RKO (cell line): Measurements from ENCODE around the gene PHLDA1.
"Not testable (repeated sequence)": the region's sequence is repeated elsewhere in the genome, so short reads cannot be mapped to it uniquely, and the experiment has no call there.

Experiments
- DNase-seq: peaks from one replicate; pipeline ENCODE4 v3.0.0-alpha.2; 2016; ENCODE audit warnings: low spot score

Gene PHLDA1

DNA sequence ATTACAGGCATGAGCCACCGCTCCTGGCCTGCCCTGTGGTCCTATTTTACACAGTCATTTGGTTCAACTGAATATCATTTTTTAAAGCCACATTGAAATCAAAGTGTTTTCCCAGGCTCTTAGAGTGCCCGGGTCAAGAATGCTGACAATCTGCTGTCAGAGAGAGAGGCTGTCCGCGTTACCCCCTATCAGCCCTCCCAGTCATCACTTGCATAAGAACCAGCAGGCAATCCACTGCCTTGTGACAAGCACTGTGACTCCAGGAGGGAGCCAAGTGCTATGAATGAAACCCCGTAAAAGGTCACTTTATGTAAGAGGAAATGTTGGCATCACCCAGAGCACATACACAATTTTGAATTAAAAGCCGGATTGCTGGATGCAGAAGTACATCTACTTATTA, 13.5 kb downstream of the PHLDA1 start:
- DNase-seq, result peak; percentile 40

GRCh38 chr12:76014007-76014406, 17.6 kb downstream of the PHLDA1 start:
- DNase-seq, result no peak

GRCh38 chr12:76013603-76014002, 18.0 kb downstream of the PHLDA1 start:
- no peak for DNase-seq

GRCh38 chr12:76012644-76013043, 18.9 kb downstream of the PHLDA1 start:
- no peak for DNase-seq

DNA sequence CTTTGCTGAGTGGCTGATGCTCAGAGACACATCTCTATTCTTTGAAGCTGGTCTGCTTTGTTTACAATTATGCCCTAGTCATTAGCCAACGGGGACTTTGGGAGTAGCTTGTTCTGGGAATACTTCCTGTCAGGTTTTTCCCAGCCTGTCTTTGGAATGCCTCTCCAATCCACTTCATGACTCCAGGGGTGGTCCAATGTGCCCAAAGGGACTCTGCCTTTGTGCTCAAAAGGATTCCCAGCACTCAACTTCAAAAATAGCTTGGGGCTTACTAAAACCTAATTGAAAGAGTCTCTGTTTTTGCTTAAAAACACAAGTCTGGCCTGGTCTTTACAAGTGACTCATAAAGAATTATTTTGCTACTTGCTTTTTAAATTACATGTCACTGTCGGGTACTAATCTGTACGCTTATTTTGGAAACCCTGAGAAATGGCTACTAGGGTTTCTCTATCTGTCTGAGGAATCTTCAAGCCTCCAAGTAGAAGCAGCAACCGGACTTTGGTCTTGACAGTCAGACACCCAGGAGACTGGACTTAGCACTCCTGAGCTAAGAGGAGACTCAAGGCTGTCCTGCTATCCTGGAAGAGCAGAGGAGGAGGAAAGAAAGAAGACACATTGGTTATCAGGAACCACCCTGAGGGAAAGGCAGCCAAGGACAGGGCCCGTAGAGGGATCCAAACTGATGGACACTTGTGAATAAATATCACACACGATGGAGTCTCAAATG, 20.7 kb downstream of the PHLDA1 start:
- no peak for DNase-seq

DNA sequence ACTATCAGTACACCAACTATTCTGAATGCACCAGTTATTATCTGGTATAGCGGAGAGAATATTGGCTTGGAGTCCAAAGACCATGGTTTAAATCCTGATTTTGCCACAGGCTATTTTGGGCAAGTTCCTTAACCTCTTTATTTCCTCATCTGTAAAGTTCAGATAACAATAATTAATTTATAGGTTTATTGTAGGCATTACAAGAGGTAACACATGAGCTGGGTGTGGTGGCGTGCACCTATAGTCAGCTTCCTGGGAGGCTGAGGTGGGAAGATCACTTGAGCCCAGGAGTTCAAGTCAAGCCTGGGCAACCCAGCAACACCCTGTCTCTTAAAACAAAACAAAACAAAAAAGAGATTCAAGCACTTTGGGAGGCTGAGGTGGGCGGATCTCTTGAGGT, 23.1 kb downstream of the PHLDA1 start:
- no peak for DNase-seq

GRCh38 chr12:76007640-76008039, 23.9 kb downstream of the PHLDA1 start:
- DNase-seq, result no peak

- no peak for DNase-seq
Observed at GRCh38 chr12:76006028-76006925, 25.3 kb downstream of the PHLDA1 start.

DNA sequence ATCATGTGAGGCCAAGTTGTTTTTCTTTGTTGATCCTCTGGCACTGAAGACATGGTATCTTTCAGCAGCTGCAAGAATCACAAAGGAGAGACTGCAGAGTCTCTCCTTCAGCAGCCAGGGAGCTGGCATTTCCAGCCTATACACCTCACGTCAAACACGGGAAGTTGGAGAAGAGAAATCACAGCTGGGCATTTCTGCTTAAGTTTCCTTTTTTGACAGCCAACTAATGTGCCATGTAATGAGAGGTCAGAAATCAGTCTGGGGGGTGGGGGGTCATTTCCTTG, 28.3 kb downstream of the PHLDA1 start:
- DNase-seq, result no peak

DNA sequence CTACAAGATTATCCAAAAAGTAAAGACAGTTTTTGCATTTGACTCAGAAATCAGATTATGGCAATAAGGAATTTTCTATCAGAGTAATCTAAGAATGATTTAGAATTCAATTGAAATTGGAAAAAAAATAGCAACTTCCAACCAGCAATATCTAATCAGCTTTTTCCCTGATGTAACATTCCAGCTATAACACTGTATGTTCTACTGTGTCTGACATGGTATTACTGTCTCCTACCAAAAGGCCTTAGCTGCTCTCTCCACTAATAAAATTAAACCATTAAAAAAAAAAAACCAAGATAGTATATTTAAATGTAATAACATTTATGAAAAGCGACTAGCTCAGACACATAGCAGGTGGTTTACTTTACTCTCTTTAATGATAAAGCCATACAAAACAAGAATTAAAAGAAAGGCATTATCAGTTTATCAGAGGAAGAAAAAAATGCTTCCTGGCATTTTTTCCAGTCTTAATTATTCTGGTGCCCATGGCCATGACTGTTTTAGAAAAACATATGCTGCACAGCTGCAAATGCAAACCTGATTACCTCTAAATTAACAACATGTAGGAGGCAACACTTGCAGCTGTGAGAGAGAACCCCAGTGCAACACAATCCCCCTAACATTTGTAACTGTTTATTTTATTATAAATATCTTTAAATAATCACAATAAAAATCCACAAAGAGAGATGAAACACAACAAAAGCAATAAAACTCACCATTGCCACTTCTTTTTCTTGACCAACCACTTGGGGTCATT, 28.8 kb downstream of the PHLDA1 start:
- no peak for DNase-seq

- DNase-seq, result no peak
Observed at GRCh38 chr12:75998292-75999063, 33.1 kb downstream of the PHLDA1 start.

DNA sequence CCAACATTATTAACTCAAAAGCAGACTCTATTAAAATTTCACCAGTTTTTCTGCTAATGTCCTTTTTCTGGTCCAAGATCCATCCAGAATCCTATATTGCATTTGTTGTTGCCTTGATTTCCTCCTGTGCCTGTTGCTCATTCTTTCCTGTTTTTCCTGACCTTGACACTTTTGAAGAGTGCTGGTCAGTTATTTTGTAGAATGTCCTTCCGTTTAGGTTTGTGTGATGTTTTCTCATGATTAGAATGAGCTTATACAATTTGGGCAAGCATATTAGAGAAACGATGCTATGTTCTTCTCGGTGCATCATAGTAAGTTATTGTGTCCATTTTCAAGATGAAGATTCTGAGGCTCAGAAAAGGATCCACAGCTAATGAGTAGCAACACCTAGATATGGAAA, 33.9 kb downstream of the PHLDA1 start:
- no peak for DNase-seq

- no peak for DNase-seq
Observed at GRCh38 chr12:75996861-75997447, 34.6 kb downstream of the PHLDA1 start.

GRCh38 chr12:75995691-75996090, 35.9 kb downstream of the PHLDA1 start:
- DNase-seq, result no peak

DNA sequence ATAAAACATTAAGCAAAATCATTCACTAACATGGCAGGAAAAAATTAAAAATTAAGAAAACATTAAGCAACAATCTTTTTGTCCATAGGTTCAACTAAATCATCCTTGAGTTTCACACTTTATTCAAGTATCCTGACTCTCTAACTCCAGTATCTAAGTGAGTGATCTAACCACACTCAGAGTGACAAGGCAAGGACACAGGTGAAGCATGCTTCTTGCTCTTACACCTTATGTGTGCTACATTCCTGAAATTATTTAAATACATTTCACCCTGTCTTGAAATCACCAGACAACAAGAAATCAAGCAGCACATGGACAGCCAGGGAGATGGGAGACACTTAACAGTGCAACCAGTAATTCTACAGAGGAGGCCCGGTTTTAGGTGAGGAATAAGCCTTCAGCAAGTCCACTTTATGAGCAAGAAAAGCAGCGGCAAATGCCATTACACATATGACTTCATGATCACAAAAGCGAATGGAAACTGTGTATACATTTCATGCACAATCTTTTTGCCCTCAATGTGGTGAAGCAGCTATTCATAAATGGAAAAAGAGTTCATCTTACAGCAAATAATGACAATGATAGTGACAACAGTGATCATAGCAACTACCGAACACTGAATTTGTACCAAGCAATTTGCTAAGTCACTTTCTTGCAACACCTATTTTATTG, 37.4 kb downstream of the PHLDA1 start:
- no peak for DNase-seq

DNA sequence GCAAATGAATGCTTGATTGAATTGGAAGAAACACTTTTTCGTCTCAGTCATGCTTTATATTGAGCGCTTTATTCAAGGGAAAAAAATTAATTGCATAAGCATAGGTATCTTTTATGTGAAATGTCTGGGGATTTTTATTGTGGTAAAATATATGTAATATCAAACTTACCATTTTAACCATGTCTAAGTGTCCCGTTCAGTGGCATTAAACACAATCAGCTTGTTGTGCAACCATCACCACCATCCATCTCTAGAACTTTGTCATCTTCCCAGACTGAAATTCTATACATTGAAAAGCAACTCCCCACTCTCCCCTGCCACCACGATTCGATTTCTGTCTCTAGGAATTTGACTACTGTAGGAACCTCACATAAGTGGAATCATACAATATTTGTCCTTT, 39.8 kb downstream of the PHLDA1 start:
- no peak for DNase-seq

DNA sequence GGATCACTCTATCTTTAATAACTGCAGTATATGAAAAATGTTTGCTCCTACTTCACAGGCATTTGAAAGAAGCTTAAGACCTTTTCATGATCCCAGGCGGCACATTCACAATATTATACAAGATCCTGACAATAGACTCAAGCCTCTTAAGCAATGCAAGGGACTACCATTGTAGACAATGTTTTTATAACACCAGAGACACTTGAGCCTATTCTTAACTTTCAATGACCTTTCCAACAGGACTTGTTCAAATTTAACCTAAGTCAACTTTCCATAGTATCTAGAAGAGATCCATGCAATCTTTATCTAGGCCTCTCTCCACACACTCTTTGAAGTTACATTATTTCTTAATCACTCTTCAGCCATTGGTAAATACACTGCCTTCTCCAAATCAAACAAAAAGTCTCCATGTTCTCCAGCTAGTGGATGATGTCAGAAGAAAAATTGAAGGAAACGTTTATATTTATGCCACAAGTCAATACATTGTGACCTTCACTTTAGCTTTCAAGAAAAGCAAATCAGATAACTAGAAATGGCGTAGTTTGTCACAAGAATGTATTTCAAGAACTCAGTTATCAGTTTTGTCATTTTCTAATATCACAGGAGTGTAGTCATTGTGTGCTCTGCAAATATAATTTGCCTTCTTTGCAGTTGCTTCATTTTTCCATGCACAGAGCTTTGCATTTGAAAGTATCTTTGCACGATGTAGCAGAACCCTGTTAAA, 41.2 kb downstream of the PHLDA1 start:
- no peak for DNase-seq

DNA sequence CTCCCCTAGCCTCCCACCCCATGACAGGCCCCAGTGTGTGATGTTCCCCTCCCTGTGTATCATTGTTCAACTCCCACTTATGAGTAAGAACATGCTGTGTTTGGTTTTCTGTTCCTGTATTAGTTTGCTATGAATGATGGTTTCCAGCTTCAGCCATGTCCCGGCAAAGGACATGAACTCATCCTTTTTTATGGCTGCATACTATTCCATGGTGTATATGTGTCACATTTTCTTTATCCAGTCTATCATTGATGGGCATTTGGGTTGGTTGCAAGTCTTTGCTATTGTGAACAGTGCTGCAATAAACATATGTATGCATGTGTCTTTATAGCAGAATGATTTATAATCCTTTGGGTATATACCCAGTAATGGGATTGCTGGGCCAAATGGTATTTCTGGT, 43.9 kb downstream of the PHLDA1 start:
- not testable (repeated sequence) for DNase-seq

GRCh38 chr12:75986001-75986746, 45.4 kb downstream of the PHLDA1 start:
- DNase-seq, result no peak

DNA sequence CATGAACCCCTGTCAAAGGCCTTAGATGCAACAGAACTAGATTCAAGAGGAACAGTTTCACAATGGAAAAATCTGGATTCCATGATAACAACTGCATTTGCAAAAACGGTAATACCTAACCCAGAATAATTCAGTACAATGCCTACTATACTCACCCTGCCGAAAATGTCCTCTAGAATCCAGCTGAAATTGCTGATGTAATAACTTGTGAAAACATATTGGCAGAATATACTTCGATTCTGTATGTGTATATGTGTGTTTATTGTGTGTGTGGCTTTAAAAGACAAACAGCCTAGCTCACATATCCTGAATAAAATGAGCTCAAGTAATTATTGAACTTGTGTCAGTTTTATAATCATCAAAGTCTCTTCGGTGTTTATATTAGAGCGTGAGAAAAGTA, 46.0 kb downstream of the PHLDA1 start:
- DNase-seq, result no peak
